Liver (tissue), 9 donors: ENCODE results near the gene CCDC12. TPM values are rescaled to one million over a fixed set of nuclear protein-coding genes. Genes with fewer than 3 reads are reported as not detected.

ENCODE experiments used
- DNase-seq: peaks from one replicate; pipeline ENCODE4 v3.0.0-alpha.2; 2017; ENCODE audit warnings: low spot score
- H3K27ac ChIP-seq, 2 donors: one replicate each; pipeline ENCODE4 v1.7.0; 2013; ENCODE audit warnings: inconsistent platforms in 2 of 2, low read length in 2 of 2, control low read depth in 1 of 2, low read depth in 1 of 2, mild to moderate bottlenecking in 1 of 2
- H3K27me3 ChIP-seq, 4 donors: one replicate each; pipeline versions ENCODE4 v1.6.1 to v1.7.0; 2013; ENCODE audit warnings: low read length in 3 of 4, inconsistent platforms in 1 of 4, mild to moderate bottlenecking in 1 of 4, moderate library complexity in 1 of 4; ENCODE audit not compliant: control insufficient read depth in 4 of 4, insufficient read depth in 4 of 4
- H3K36me3 ChIP-seq, 4 donors: one replicate each; pipeline versions ENCODE4 v1.6.1 to v1.7.0; 2013; ENCODE audit warnings: low read length in 3 of 4, mild to moderate bottlenecking in 3 of 4, low read depth in 1 of 4, moderate library complexity in 1 of 4; ENCODE audit not compliant: control insufficient read depth in 4 of 4, insufficient read depth in 3 of 4
- H3K4me1 ChIP-seq, 4 donors: one replicate each; pipeline versions ENCODE4 v1.6.1 to v1.7.0; 2013; ENCODE audit warnings: low read length in 3 of 4, mild to moderate bottlenecking in 3 of 4, moderate library complexity in 1 of 4; ENCODE audit not compliant: control insufficient read depth in 4 of 4, insufficient read depth in 4 of 4
- H3K4me3 ChIP-seq, 3 donors: one replicate each; pipeline versions ENCODE4 v1.6.1 to v1.7.0; 2013; ENCODE audit warnings: low read length in 3 of 3, control low read depth in 1 of 3, low read depth in 1 of 3, mild to moderate bottlenecking in 1 of 3
- H3K9ac ChIP-seq, 2 donors: one replicate each; pipeline ENCODE4 v1.7.0; 2013; ENCODE audit warnings: low read length in 2 of 2, mild to moderate bottlenecking in 2 of 2, moderate library complexity in 2 of 2, control low read depth in 1 of 2, low read depth in 1 of 2
- H3K9me3 ChIP-seq, 4 donors: one replicate each; pipeline versions ENCODE4 v1.6.1 to v1.7.0; 2013; ENCODE audit warnings: low read length in 3 of 4; ENCODE audit not compliant: control insufficient read depth in 4 of 4
- ATF3 ChIP-seq: IDR thresholded peaks from 2 replicates; pipeline ENCODE4 v1.6.1; 2016; ENCODE audit warnings: antibody characterized with exemption
- CTCF ChIP-seq: fragments of 150-350 bp; IDR thresholded peaks from 2 replicates; pipeline ENCODE4 v1.5.1; 2017; ENCODE audit warnings: improper control_type of control experiment, low read depth, low read length; ENCODE audit not compliant: missing input control
- EGR1 ChIP-seq, 2 donors: IDR thresholded peaks; 2 replicates each; pipeline ENCODE4 v1.6.1; 2016 to 2018; ENCODE audit warnings: antibody characterized with exemption in 2 of 2, low read depth in 2 of 2
- FOXA1 ChIP-seq: IDR thresholded peaks from 2 replicates; pipeline ENCODE4 v1.6.1; 2016; ENCODE audit warnings: antibody characterized with exemption
- FOXA2 ChIP-seq: IDR thresholded peaks from 2 replicates; pipeline ENCODE4 v1.6.1; 2016; ENCODE audit warnings: antibody characterized with exemption
- GABPA ChIP-seq, 2 donors: IDR thresholded peaks in 1 of 2; conservative IDR thresholded peaks in 1 of 2; 2 replicates each; pipeline ENCODE4 v1.6.1; 2016; ENCODE audit warnings: antibody characterized with exemption in 2 of 2, mild to moderate bottlenecking in 1 of 2, moderate library complexity in 1 of 2
- HNF4A ChIP-seq, 2 donors: conservative IDR thresholded peaks; 2 replicates each; pipeline ENCODE4 v1.6.1; 2016; ENCODE audit warnings: antibody characterized with exemption in 2 of 2, mild to moderate bottlenecking in 2 of 2
- HNF4G ChIP-seq: IDR thresholded peaks from 2 replicates; pipeline ENCODE4 v1.6.1; 2016; ENCODE audit warnings: antibody characterized with exemption
- JUND ChIP-seq, 2 donors: IDR thresholded peaks; 2 replicates each; pipeline ENCODE4 v1.6.1; 2016; ENCODE audit warnings: antibody characterized with exemption in 2 of 2
- MAX ChIP-seq: IDR thresholded peaks from 2 replicates; pipeline ENCODE4 v1.6.1; 2016; ENCODE audit warnings: antibody characterized with exemption
- NR2F2 ChIP-seq: IDR thresholded peaks from 2 replicates; pipeline ENCODE4 v1.6.1; 2016; ENCODE audit warnings: antibody characterized with exemption
- RAD21 ChIP-seq, 2 donors: IDR thresholded peaks; 2 replicates each; pipeline ENCODE4 v1.6.1; 2016; ENCODE audit warnings: antibody characterized with exemption in 2 of 2, mild to moderate bottlenecking in 2 of 2
- REST ChIP-seq: IDR thresholded peaks from 2 replicates; pipeline ENCODE4 v1.6.1; 2016; ENCODE audit warnings: antibody characterized with exemption, mild to moderate bottlenecking
- RXRA ChIP-seq, 2 donors: IDR thresholded peaks; 2 replicates each; pipeline ENCODE4 v1.6.1; 2017 to 2018; ENCODE audit warnings: antibody characterized with exemption in 2 of 2, mild to moderate bottlenecking in 1 of 2
- SP1 ChIP-seq: IDR thresholded peaks from 2 replicates; pipeline ENCODE4 v1.6.1; 2018; ENCODE audit warnings: antibody characterized with exemption, mild to moderate bottlenecking
- TAF1 ChIP-seq: conservative IDR thresholded peaks from 2 replicates; pipeline ENCODE4 v1.6.1; 2016; ENCODE audit warnings: antibody characterized with exemption, mild to moderate bottlenecking
- YY1 ChIP-seq: IDR thresholded peaks from 2 replicates; pipeline ENCODE4 v1.6.1; 2016; ENCODE audit warnings: antibody characterized with exemption, mild to moderate bottlenecking
- ZBTB33 ChIP-seq: IDR thresholded peaks from 2 replicates; pipeline ENCODE4 v1.6.1; 2016; ENCODE audit warnings: antibody characterized with exemption
- WGBS: extraction: QIAGEN DNeasy Blood & Tissue Kit; methylation state at CpG from one replicate; pipeline ENCODE4 v1.1.7; 2013; 5-methylcytosine and 5-hydroxymethylcytosine counted together
- polyA plus RNA-seq, 2 donors: library from polyadenylated mRNA; stranded (reverse) in 1 of 2; unstranded in 1 of 2; fragments of 200-250 nt in 1 of 2; fragments of >200 nt in 1 of 2; fragmentation: Nextera tagmentation in 1 of 2; extraction: Ambion mirVana in 1 of 2; gene quantifications; one replicate each; pipeline versions ENCODE4 v1.2.1 to v1.2.3, GENCODE V29; 2013 to 2015
- total RNA-seq, 2 donors: library from RNA; depleted of rRNA; stranded (reverse); fragments of >200 nt; gene quantifications; one replicate each; pipeline ENCODE4 v1.2.3, GENCODE V29; 2014
- donor health status: healthy.
- donor health status: healthy.
- donor health status: healthy.
- donor health status: healthy.
- donor health status: healthy.

CCDC12 gene
- total and polyA plus RNA-seq, 4 donors = 8.5 to 35.1 (median 26.6) TPM

GRCh38 chr3:46934072-46934471 lies 42.5 kb downstream of the CCDC12 start:
- Histone ChIP-seq H3K9me3 (no peaks in the 10 kb centered on the region), H3K4me1 (peaks cover 30 to 68% (median 61%) of the 10 kb centered on the region in 4 donors), H3K4me3 (no peak overlapping the region), H3K27me3 (no peaks in the 10 kb centered on the region), H3K36me3 (peaks cover 0 to 11% (median 2%) of the 10 kb centered on the region in 4 donors), H3K27ac (peak overlapping the region in 1 of 2 donors; percentile 74), H3K9ac (no peak overlapping the region)
- 83% methylated on average over 2 of the region's 2 CpGs for WGBS
- DNase-seq = no peak
- TF ChIP-seq REST (no peak), RXRA (IDR thresholded peaks at IDR 0.05) (no peak), FOXA2 (no peak), ZBTB33 (no peak), FOXA1 (no peak), ATF3 (no peak), YY1 (no peak), NR2F2 (no peak), EGR1 (IDR thresholded peaks at IDR 0.05; ENCODE audit: low read depth in 2 of 2) (no peak), SP1 (no peak), MAX (no peak), HNF4G (no peak), CTCF (no peak), RAD21 (IDR thresholded peaks at IDR 0.05) (no peak), JUND (IDR thresholded peaks at IDR 0.05) (no peak), HNF4A (conservative IDR thresholded peaks at IDR 0.05) (no peak), GABPA (IDR thresholded peaks at IDR 0.05 in 1 of 2, conservative IDR thresholded peaks at IDR 0.05 in 1 of 2) (no peak), TAF1 (no peak)
